Astrocyte of the spinal cord (primary cell): Measurements from ENCODE around the gene IVD.

Experiments used
- DNase-seq: peaks from one replicate; pipeline ENCODE4 v3.0.0; 2011; ENCODE audit warnings: low read depth, low spot score
- H3K4me3 ChIP-seq: 2 replicates; pipeline ENCODE4 v1.5.1; 2011; ENCODE audit warnings: low read depth, mild to moderate bottlenecking, low read length, moderate library complexity
- in situ Hi-C: cut with HindIII; loops from 2 replicates; pipeline ENCODE4 v1.10.0; 2017; ENCODE audit warnings: low sequenced_read_pairs
- TF ChIP-seq, protein P1 (sequence below): IDR thresholded peaks from 2 replicates; pipeline ENCODE4 v1.5.1; 2012; ENCODE audit warnings: low read depth, mild to moderate bottlenecking, low read length, inconsistent platforms

Gene IVD

DNA sequence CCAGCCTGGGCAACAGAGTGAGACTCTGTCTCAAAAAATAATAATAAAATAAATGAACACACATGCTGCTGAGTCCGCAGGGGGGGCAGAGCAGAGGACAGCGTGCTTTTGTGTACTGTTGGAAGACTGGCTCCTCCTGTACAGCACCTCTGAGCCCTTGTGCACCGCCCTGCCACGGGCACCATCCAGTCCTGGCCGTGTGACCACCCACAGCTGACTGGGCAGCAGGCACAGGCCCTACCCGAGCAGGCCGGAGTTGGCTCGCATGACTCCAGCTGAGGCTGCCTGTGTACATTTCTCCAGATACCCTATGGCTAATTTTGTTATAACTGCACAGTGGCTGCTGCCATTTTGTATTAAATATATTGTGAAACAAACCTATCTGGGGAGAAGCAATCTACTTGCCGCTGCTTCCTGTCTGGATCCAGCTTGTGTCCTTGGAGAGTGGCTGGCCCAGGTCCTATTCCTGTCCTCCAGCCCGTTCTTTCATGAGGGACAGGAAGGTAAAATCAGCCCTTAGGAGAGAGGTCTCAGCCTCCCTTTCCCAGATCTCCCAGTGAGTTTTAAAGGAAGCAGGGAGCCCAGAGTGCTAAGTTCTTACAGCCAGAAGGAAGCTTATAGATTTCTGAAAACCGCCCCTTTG lies 14.6 kb downstream of the IVD start:
- no peak for DNase-seq
- in situ Hi-C loops = loop anchor here (25.0 kb wide), 1 partner anchor 133 kb away; the partner anchor contains the start of gene ANKRD63
- TF ChIP-seq, protein P1, sequence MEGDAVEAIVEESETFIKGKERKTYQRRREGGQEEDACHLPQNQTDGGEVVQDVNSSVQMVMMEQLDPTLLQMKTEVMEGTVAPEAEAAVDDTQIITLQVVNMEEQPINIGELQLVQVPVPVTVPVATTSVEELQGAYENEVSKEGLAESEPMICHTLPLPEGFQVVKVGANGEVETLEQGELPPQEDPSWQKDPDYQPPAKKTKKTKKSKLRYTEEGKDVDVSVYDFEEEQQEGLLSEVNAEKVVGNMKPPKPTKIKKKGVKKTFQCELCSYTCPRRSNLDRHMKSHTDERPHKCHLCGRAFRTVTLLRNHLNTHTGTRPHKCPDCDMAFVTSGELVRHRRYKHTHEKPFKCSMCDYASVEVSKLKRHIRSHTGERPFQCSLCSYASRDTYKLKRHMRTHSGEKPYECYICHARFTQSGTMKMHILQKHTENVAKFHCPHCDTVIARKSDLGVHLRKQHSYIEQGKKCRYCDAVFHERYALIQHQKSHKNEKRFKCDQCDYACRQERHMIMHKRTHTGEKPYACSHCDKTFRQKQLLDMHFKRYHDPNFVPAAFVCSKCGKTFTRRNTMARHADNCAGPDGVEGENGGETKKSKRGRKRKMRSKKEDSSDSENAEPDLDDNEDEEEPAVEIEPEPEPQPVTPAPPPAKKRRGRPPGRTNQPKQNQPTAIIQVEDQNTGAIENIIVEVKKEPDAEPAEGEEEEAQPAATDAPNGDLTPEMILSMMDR = no peak
- H3K4me3 ChIP-seq = no peak overlapping the region

DNA sequence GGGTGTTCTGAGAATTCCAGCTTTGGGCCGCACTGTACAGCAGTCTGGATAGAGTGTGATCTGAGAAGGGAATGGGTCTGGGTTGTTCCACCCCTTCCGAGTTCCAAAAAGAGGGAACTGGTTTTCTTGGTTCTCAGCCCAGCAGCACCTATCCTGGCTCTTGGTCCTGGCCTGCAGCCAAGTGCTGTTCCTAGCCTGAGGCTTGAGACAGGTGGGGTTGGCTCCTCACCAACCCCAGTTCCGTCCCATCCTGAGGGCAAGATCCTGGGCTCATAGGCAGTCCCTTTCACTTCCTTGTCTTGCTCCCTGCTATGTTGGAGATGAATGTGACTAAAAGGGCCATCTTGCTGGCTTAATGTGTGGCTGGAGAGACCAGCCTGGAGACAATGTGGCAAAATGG lies 15.2 kb downstream of the IVD start:
- in situ Hi-C loops = loop anchor here (25.0 kb wide), 1 partner anchor 133 kb away; the partner anchor contains the start of gene ANKRD63
- TF ChIP-seq, protein P1 = no peak
- H3K4me3 ChIP-seq = no peak overlapping the region
- DNase-seq = no peak

DNA sequence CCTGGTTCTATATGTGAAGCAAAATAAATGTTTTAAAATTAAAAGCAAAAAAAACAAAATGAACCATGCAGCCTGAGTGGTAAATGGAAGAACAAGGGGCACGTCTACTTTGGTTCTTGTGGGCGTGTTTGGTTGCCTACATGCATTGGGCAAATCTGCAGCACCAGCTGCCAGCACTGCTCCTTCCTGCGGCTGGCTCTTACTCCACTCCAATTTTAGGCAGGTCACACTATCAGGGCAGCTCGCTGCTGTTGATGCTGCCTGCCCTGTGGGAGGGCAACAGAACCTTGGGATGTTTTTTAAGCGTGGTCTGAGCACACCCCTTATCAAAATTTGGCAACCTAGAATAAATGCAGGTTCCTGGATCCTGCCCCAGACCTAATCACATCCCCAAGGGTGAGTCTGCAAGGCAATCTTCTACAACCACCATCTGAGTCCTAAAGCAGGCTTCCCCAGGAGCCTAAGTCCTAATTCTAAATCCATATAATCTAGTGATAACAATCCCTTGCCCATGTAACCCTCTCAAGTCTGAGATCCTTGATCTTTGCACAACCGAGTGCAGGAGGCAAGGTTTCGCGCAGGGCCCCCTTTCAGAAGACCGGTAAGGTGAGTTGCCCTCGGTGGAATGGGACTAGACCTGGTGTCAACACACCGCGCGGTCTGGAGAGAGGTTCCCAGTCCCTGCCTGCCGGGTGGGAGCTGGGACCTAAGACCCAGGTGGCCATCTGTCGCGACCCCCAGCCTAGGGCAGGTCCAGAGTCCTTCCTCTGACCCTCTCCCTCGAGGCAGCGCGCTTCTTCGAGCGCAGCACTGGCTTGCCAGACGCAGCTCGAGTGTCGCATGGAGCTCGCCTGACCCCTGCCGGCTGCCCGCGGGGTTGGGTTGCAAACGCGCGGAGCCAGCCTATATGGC lies 15.9 kb downstream of the IVD start:
- in situ Hi-C loops = loop anchor here (25.0 kb wide), 1 partner anchor 134 kb away; the partner anchor contains the start of gene ANKRD63
- TF ChIP-seq, protein P1 = peak; percentile 98
- no peak overlapping the region for H3K4me3 ChIP-seq
- peak; percentile 54 for DNase-seq

DNA sequence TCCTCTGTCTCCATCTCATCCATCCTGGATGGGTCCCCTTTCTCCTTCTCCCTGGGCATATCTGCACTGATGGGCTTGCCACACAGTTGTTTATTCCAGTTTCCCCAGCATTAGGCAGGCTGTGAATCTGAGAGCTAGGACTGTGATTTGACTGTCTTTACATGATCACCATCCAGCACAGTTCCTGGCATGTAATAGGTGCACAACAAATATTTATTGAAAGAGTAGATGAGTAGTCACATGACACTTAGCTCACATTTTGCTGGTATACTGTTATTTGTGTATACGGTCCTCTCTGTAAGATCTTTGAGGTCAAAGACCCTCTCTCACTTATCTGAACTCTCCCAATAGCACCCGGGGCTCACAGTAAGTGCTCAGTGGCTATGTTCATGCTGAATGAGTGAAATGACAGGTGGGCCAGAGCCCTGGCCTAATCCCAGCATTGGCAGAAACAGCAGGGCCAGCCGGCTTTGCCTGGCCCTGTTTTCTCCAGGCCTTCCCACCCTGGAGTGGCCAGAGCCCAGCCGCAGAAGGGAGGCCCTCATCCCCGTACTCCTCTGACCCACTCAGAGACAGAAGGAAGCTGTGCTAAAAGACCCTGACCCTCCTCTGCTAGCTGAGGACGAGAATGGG lies 19.0 kb downstream of the IVD start:
- TF ChIP-seq, protein P1 = no peak
- in situ Hi-C loops = loop anchor here (25.0 kb wide), 1 partner anchor 137 kb away; the partner anchor contains the start of gene ANKRD63
- no peak overlapping the region for H3K4me3 ChIP-seq
- no peak for DNase-seq

DNA sequence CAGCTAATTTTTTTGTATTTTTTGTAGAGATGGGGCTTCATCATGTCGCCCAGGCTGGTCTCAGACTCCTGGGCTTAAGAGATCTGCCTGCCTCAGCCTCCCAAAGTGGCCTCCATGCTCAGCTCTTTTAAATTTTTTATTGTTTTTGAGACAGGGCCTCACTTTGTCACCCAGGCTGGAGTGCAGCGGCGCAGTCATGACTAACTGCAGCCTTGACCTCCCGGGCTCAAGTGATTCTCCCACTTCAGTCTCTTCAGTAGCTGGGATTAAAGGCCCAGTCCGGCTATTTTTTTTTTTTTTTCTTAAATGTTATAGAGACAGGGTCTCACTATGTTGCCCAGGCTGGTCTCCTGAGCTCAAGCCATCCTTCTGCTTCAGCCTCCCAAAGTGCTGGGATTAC lies 20.1 kb downstream of the IVD start:
- no peak for DNase-seq
- H3K4me3 ChIP-seq = no peak overlapping the region
- TF ChIP-seq, protein P1 = no peak
- in situ Hi-C loops = no loop called here

DNA sequence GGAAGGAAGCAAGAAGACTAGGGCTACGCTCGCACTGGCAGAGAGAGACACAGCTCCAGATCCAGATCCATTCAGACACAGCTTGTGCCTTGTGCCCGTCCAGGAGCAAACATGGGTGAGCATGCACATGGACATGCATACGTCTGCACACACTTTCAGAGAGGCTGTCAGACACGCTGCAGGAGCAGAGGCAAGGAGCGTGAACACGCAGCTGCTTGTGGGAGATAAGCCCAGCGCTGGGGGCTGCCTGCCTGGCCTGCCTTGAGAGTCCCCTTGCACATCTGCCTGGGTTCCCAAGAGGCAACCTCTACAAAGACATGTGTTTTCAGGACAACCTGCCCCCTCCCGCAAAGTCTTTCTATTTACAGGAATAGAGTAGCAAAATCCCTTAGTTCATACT lies 21.6 kb downstream of the IVD start:
- DNase-seq = no peak
- H3K4me3 ChIP-seq = no peak overlapping the region
- in situ Hi-C loops = no loop called here
- TF ChIP-seq, protein P1 = no peak
